Panc1 (cell line): ENCODE measurements around the gene IGIP. TPM values are rescaled to one million over a fixed set of nuclear protein-coding genes. Genes with fewer than 3 reads are reported as not detected.

Experiments used
- ATAC-seq: fragments of 200-7000 bp; cut with Tn5 transposase; 2 replicates; pipeline ENCODE4 v1.9.1; 2020; ENCODE audit warnings: mild to moderate bottlenecking, moderate library complexity
- BruUV-seq: library from RNA; stranded (reverse); fragments of 400-500 nt; replicated peaks from 2 replicates; lab custom pipeline; 2021; lab: Mats Ljungman, UMichigan
- CTCF ChIA-PET: fragments of 300-600 bp; sonication (Branson Sonifier 250); formaldehyde crosslinking; loops from one replicate; lab custom pipeline; 2022; ENCODE audit warnings: antibody characterized with exemption; lab: Charles Lee
- POLR2A ChIA-PET: fragments of 300-600 bp; sonication (Branson Sonifier 250); formaldehyde crosslinking; loops from one replicate; lab custom pipeline; 2022; ENCODE audit warnings: antibody characterized with exemption; lab: Charles Lee
- DNase-seq: peaks from one replicate; pipeline ENCODE4 v3.0.0-alpha.2; 2010; ENCODE audit warnings: low read depth, low spot score
- H3K27ac ChIP-seq: 2 replicates; pipeline ENCODE4 v1.5.1; 2011; ENCODE audit warnings: mild to moderate bottlenecking, low read length, inconsistent platforms
- H3K27me3 ChIP-seq: fragments of 200-500 bp; sonication (Bioruptor generic); 2 replicates; pipeline ENCODE4 v1.6.0; 2014; ENCODE audit warnings: low read length, inconsistent platforms; ENCODE audit not compliant: control insufficient read depth, insufficient read depth
- H3K36me3 ChIP-seq: fragments of 200-500 bp; sonication (Bioruptor generic); 2 replicates; pipeline ENCODE4 v1.5.1; 2014; ENCODE audit warnings: inconsistent platforms, mild to moderate bottlenecking, low read length, moderate library complexity; ENCODE audit not compliant: control insufficient read depth, insufficient read depth
- H3K4me1 ChIP-seq: 2 replicates; pipeline ENCODE4 v1.5.1; 2011; ENCODE audit warnings: inconsistent platforms, mild to moderate bottlenecking, low read length, moderate library complexity; ENCODE audit not compliant: control insufficient read depth, insufficient read depth
- H3K4me3 ChIP-seq, 2 experiments: 2 replicates each; pipeline ENCODE4 v1.5.1; 2011 to 2012; ENCODE audit warnings: low read depth in 2 of 2, low read length in 2 of 2, mild to moderate bottlenecking in 2 of 2, inconsistent platforms in 1 of 2, moderate library complexity in 1 of 2
- H3K9me3 ChIP-seq: fragments of 200-500 bp; sonication (Bioruptor generic); 2 replicates; pipeline ENCODE4 v1.5.1; 2014; ENCODE audit warnings: low read depth, mild to moderate bottlenecking, inconsistent platforms, low read length, moderate library complexity; ENCODE audit not compliant: control insufficient read depth, insufficient read depth
- CTCF ChIP-seq: fragments of 450-650 bp; IDR thresholded peaks from 2 replicates; pipeline ENCODE4 v1.5.1; 2017; ENCODE audit warnings: mild to moderate bottlenecking
- POLR2AphosphoS5 ChIP-seq: IDR thresholded peaks from 2 replicates; pipeline ENCODE4 v1.6.1; 2012; ENCODE audit warnings: mild to moderate bottlenecking, low read depth, low read length, moderate library complexity
- REST ChIP-seq, 2 experiments: IDR thresholded peaks; 2 replicates each; pipeline ENCODE4 v1.6.1; 2011 to 2012; ENCODE audit warnings: low read depth in 2 of 2, control low read depth in 1 of 2, low read length in 1 of 2, mild to moderate bottlenecking in 1 of 2, moderate library complexity in 1 of 2; ENCODE audit not compliant: insufficient read depth in 1 of 2
- SIN3A ChIP-seq: IDR thresholded peaks from 2 replicates; pipeline ENCODE4 v1.6.1; 2012; ENCODE audit warnings: low read depth, mild to moderate bottlenecking, low read length, moderate library complexity, borderline replicate concordance; ENCODE audit not compliant: insufficient read depth
- TCF7L2 ChIP-seq: IDR thresholded peaks from 2 replicates; pipeline ENCODE4 v1.6.1; 2011; ENCODE audit warnings: mild to moderate bottlenecking, low read depth, low read length, inconsistent platforms
- in situ Hi-C: cut with HindIII; loops from 2 replicates; pipeline ENCODE4 v1.10.0; 2016; ENCODE audit warnings: low sequenced_read_pairs, low pct_unique_long_range_greater_than_20kb
- intact Hi-C: fragments of 100-400 bp; cut with micrococcal nuclease; formaldehyde crosslinking; loops from one replicate; pipeline ENCODE4 v1.10.0; 2022; ENCODE audit not compliant: unreplicated experiment
- total RNA-seq: library from RNA; stranded (reverse); gene quantifications from one replicate; pipeline ENCODE4 v1.2.1, GENCODE V29; 2021; ENCODE audit not compliant: unreplicated experiment

IGIP gene
- total RNA-seq, 1 experiment from 2014 or later, result 7.7 TPM

GRCh38 chr5:140093179-140093578 is 32.6 kb upstream of the IGIP start:
- H3K27ac ChIP-seq, result no peak overlapping the region
- H3K27me3 ChIP-seq, result peaks cover 4% of the 10 kb centered on the region; the same call in 1 of the 2 replicates
- CTCF ChIA-PET, result no interaction called here
- H3K4me1 ChIP-seq, result no peaks in the 10 kb centered on the region
- intact Hi-C loops (no loop called here), in situ Hi-C loops (no loop called here)
- POLR2A ChIA-PET, result no interaction called here
- DNase-seq (no peak), ATAC-seq (no peak)
- TF ChIP-seq TCF7L2 (no peak), SIN3A (no peak), POLR2AphosphoS5 (no peak), REST (IDR thresholded peaks at IDR 0.05; ENCODE audit: insufficient read depth in 1 of 2, low read depth in 2 of 2, low read length in 1 of 2) (no peak), CTCF (no peak)
- H3K4me3 ChIP-seq, result no peak overlapping the region
- H3K36me3 ChIP-seq, result no peaks in the 10 kb centered on the region
- no TSS peak for BruUV-seq
- H3K9me3 ChIP-seq, result peaks cover 8% of the 10 kb centered on the region; the same call in 1 of the 2 replicates

- no peak for DNase-seq
- ChIA-PET CTCF (no interaction called here), POLR2A (no interaction called here)
- Histone ChIP-seq H3K9me3 (peaks cover 8% of the 10 kb centered on the region; the same call in 1 of the 2 replicates), H3K4me3 (no peak overlapping the region), H3K27me3 (peaks cover 4% of the 10 kb centered on the region; the same call in 1 of the 2 replicates), H3K4me1 (no peaks in the 10 kb centered on the region), H3K27ac (no peak overlapping the region), H3K36me3 (no peaks in the 10 kb centered on the region)
- TF ChIP-seq REST (IDR thresholded peaks at IDR 0.05; ENCODE audit: insufficient read depth in 1 of 2, low read depth in 2 of 2, low read length in 1 of 2) (no peak), SIN3A (no peak), CTCF (no peak), POLR2AphosphoS5 (no peak), TCF7L2 (no peak)
- no TSS peak for BruUV-seq
- intact Hi-C loops (no loop called here), in situ Hi-C loops (no loop called here)
- ATAC-seq, result no peak
These were observed 31.9 kb upstream of the IGIP start for GRCh38 chr5:140093866-140094265.
